PFSK-1 (cell line): ENCODE results near the gene PPP6C.

ENCODE experiments used
- FOXP2 ChIP-seq: optimal IDR thresholded peaks from 2 replicates; pipeline ENCODE3; 2011; ENCODE audit warnings: borderline replicate concordance, control low read depth, inconsistent platforms; ENCODE audit not compliant: insufficient read depth; ENCODE audit errors: extremely low read length, extremely low read depth
- POLR2AphosphoS5 ChIP-seq: IDR thresholded peaks from 2 replicates; pipeline ENCODE4 v1.6.1; 2012; ENCODE audit warnings: low read depth, mild to moderate bottlenecking, control low read depth, low read length, moderate library complexity
- REST ChIP-seq, 2 experiments: IDR thresholded peaks; 2 replicates each; pipeline versions ENCODE4 v1.6.1 to v1.8.0; 2011 to 2012; ENCODE audit warnings: low read depth in 2 of 2, low read length in 2 of 2, control low read depth in 1 of 2, inconsistent platforms in 1 of 2, mild to moderate bottlenecking in 1 of 2, moderate library complexity in 1 of 2; ENCODE audit not compliant: insufficient read depth in 1 of 2
- SIN3A ChIP-seq: IDR thresholded peaks from 2 replicates; pipeline ENCODE4 v1.6.1; 2012; ENCODE audit warnings: mild to moderate bottlenecking, low read length, moderate library complexity, borderline replicate concordance; ENCODE audit not compliant: insufficient read depth
- TAF1 ChIP-seq: IDR thresholded peaks from 2 replicates; pipeline ENCODE4 v1.6.1; 2012; ENCODE audit warnings: low read length, control low read depth, borderline replicate concordance; ENCODE audit not compliant: insufficient read depth

- TF ChIP-seq TAF1 (no peak), SIN3A (no peak), POLR2AphosphoS5 (no peak), REST (IDR thresholded peaks at IDR 0.05; ENCODE audit: insufficient read depth in 1 of 2, low read depth in 2 of 2, low read length in 2 of 2) (no peak), FOXP2 (no peak)
Observed at GRCh38 chr9:125125523-125125922, 64.1 kb downstream of the PPP6C start.
